ENCODE results near the gene MESD. TPM values are rescaled to one million over a fixed set of nuclear protein-coding genes. Genes with fewer than 3 reads are reported as not detected.

MESD gene
- total and polyA plus RNA-seq, 12 donors = 13.2 to 56.1 (median 25.6) TPM

GRCh38 chr15:81030301-81030750 lies 40.7 kb upstream of the MESD start:
- TF ChIP-seq POLR2A (IDR thresholded peaks at IDR 0.05) (no peak), CTCF (IDR thresholded peaks at IDR 0.05) (no peak)
- 29 to 36% (median 34%) methylated on average over 3 of the region's 3 CpGs for WGBS, 4 donors
- intact Hi-C loops (cut with DNase I) = no loop called here
- Histone ChIP-seq H3K27me3 (no peaks in the 10 kb centered on the region), H3K27ac (peak overlapping the region in 1 of 5 donors; percentile 23), H3K9me3 (replicated peaks in 1 of 3) (no peaks in the 10 kb centered on the region), H3K4me3 (no peak overlapping the region), H3K36me3 (replicated peaks in 1 of 2) (no peaks in the 10 kb centered on the region), H3K4me1 (replicated peaks in 1 of 2) (peaks cover 0 to 13% of the 10 kb centered on the region in 2 donors)
- DNase-seq = no peak

DNA sequence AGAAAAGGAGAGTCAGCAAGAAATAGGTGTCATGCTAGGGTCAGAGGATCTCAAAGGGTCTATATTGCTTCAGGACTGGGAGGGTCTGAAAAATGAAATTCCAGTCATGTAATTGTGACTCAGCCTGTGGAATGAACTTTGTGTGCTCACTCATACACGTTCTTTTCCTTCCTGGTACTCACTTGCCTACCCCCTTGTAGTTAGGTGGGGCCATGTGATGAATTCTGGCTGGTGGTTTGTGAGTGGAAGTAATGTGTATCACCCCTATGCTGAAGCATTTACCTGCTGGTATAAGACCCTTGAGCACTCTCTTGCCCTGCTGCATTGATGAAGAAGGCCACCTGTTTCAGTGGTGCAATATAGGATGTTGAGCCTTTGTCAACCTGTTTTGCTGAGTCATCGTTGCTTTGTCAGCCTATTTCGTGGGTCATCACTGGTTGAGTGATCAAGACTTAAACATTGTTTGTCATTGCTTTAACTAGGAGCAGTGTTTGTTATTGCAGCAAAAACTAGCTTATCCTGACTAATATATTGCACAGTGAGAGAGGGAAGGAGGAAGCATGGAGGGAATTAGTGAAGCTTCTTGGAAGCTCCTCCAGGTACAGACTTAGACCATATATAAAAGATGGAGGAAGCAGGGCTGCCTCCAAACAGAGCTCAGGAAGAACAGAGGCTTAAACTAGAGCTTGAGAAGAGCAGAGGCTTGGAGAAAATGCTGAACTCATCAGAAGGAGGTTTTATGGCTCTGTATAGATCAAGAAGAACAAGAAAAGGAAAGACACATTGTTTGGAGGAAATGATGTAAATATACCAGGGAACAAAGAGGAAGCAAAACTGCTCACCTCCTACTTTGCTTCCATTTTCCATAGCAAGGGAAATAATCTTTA lies 40.0 kb upstream of the MESD start:
- 63 to 72% (median 67%) methylated on average over 3 of the region's 3 CpGs for WGBS, 4 donors
- peak overlapping the region in 2 of 5 donors; percentile 26 to 32 for H3K27ac ChIP-seq

GRCh38 chr15:81026836-81027599 lies 37.4 kb upstream of the MESD start:
- intact Hi-C loops (cut with DNase I) = no loop called here
- H3K4me1 ChIP-seq (replicated peaks in 1 of 2) = peaks cover 5 to 11% of the 10 kb centered on the region in 2 donors
- H3K27me3 ChIP-seq = no peaks in the 10 kb centered on the region
- no peak overlapping the region for H3K4me3 ChIP-seq
- 86 to 92% (median 87%) methylated on average over 2 of the region's 2 CpGs for WGBS, 4 donors
- TF ChIP-seq CTCF (IDR thresholded peaks at IDR 0.05) (no peak), POLR2A (IDR thresholded peaks at IDR 0.05) (no peak)
- no peaks in the 10 kb centered on the region for H3K36me3 ChIP-seq (replicated peaks in 1 of 2)
- DNase-seq = no peak
- no peak overlapping the region for H3K27ac ChIP-seq
- H3K9me3 ChIP-seq (replicated peaks in 1 of 3) = no peaks in the 10 kb centered on the region

More for the DNA sequence above, 40.0 kb upstream of the MESD start:
- H3K4me1 ChIP-seq (replicated peaks in 1 of 2) = peaks cover 0 to 13% of the 10 kb centered on the region in 2 donors
- no peak for DNase-seq
- no peaks in the 10 kb centered on the region for H3K36me3 ChIP-seq (replicated peaks in 1 of 2)
- no peak overlapping the region for H3K4me3 ChIP-seq
- TF ChIP-seq CTCF (IDR thresholded peaks at IDR 0.05) (no peak), POLR2A (IDR thresholded peaks at IDR 0.05) (no peak)
- no peaks in the 10 kb centered on the region for H3K9me3 ChIP-seq (replicated peaks in 1 of 3)
- intact Hi-C loops (cut with DNase I) = no loop called here
- no peaks in the 10 kb centered on the region for H3K27me3 ChIP-seq

- WGBS, 4 donors = 83 to 91% (median 87%) methylated on average over 4 of the region's 4 CpGs
- Histone ChIP-seq H3K4me3 (no peak overlapping the region), H3K4me1 (replicated peaks in 1 of 2) (peaks cover 5 to 11% of the 10 kb centered on the region in 2 donors), H3K27ac (no peak overlapping the region), H3K27me3 (no peaks in the 10 kb centered on the region), H3K9me3 (replicated peaks in 1 of 3) (no peaks in the 10 kb centered on the region), H3K36me3 (replicated peaks in 1 of 2) (no peaks in the 10 kb centered on the region)
- TF ChIP-seq POLR2A (IDR thresholded peaks at IDR 0.05) (no peak), CTCF (IDR thresholded peaks at IDR 0.05) (no peak)
- DNase-seq = no peak
- intact Hi-C loops (cut with DNase I) = no loop called here
Measured at GRCh38 chr15:81025721-81026370, 36.2 kb upstream of the MESD start.
